Omental fat pad (tissue), 4 donors: Measurements from ENCODE around the gene JOSD1. TPM values are rescaled to one million over a fixed set of nuclear protein-coding genes. Genes with fewer than 3 reads are reported as not detected.

Experiments used
- ATAC-seq: fragments of 150-250 bp; one replicate; pipeline ENCODE4 v1.9.1; 2016; ENCODE audit warnings: mild to moderate bottlenecking, moderate library complexity; ENCODE audit not compliant: low FRiP score
- DNase-seq: peaks from one replicate; pipeline ENCODE4 v3.0.0-alpha.2; 2019; ENCODE audit warnings: low spot score
- total RNA-seq, 4 donors: library from RNA; depleted of rRNA; stranded (reverse); fragments of >200 nt; gene quantifications; one replicate each; pipeline ENCODE4 v1.1.0, GENCODE V29; 2016
- TF ChIP-seq, protein P1 (sequence below), 3 donors: fragments of 450-650 bp; IDR thresholded peaks; one replicate each; pipeline ENCODE4 v1.5.1; 2016 to 2017; ENCODE audit warnings: antibody characterized with exemption in 3 of 3, mild to moderate bottlenecking in 3 of 3, moderate library complexity in 2 of 3

Gene JOSD1
- total RNA-seq, 4 donors from 2014 or later, result 61.9 to 130 (median 66.3) TPM

DNA sequence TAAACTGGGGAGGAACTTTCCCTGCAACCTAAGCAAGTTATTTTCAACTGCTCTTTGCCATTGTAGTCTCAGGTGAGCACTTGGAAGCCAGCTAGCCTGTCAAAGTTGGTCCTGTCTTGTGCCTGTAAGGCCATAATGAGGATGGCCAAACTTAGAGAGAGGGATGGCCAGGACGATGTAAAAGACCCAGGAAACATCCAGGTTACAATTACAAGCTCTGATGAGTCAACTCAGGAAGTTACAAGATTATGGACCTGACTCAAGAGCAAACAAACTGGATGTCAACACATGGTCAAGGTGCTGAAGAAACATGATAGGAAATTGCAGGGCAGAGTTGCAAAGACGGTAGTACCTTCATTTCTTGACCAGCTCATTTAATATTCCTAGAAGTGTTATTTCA, 6.6 kb upstream of the JOSD1 start:
- no peak for ATAC-seq
- TF ChIP-seq, protein P1, sequence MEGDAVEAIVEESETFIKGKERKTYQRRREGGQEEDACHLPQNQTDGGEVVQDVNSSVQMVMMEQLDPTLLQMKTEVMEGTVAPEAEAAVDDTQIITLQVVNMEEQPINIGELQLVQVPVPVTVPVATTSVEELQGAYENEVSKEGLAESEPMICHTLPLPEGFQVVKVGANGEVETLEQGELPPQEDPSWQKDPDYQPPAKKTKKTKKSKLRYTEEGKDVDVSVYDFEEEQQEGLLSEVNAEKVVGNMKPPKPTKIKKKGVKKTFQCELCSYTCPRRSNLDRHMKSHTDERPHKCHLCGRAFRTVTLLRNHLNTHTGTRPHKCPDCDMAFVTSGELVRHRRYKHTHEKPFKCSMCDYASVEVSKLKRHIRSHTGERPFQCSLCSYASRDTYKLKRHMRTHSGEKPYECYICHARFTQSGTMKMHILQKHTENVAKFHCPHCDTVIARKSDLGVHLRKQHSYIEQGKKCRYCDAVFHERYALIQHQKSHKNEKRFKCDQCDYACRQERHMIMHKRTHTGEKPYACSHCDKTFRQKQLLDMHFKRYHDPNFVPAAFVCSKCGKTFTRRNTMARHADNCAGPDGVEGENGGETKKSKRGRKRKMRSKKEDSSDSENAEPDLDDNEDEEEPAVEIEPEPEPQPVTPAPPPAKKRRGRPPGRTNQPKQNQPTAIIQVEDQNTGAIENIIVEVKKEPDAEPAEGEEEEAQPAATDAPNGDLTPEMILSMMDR (IDR thresholded peaks at IDR 0.05), result no peak
- DNase-seq, result no peak

DNA sequence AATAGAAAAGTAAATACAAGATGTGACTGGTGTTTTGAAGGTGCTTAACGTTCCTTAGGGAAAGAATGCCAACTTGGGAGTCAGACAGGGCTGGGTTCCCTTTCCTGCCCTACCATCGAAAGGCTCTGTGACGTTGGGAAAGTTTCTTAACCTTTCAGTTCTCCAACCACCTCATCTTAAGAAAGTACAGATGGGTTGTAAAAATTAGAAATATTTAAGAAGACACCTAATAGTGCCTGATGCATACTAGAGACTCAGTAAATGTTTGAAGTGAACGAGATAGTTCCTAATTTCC, 6.1 kb upstream of the JOSD1 start:
- ATAC-seq, result no peak
- DNase-seq, result no peak
- TF ChIP-seq, protein P1 (IDR thresholded peaks at IDR 0.05), result no peak

DNA sequence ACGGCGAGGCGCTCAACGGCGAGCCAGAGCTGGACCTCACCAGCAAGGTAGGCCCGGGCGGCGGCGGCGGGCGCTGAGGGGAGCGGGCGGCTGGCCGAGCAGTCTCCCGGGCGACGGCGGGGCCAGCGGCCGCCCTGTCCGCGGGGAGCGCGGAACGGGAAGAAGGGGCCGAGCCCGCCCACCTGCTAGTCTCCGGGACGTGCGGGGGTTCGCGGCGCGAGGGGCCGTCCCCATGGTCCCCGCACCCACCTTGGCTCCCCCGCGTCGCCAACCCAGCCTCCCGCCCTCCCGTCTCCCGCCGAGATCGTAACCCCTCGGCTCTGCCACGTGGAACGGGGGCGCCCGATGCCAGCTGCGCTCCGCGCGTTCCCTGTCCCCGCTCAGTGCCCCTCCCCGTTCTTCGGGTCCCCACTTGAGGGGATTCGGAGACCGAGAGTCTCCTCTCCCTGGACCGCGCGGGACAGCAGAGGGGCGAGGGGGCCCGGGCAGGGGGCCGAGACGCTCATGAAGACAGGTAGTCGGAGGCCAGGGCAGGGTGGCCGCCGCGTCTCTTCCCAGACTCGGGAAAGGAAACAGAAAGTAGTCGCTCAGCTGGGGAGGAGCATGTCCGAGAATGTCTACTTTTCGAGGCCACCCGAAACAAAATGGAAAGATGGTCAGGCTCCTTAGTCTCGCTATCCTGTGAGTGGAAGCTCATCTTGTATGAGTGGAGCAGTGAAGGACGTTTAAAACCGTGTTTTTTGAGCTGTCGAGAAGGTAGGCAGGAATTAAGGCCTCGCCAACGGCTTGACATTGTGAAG, 5.6 kb upstream of the JOSD1 start:
- TF ChIP-seq, protein P1 (IDR thresholded peaks at IDR 0.05), result no peak
- ATAC-seq, result peak; percentile 0
- no peak for DNase-seq

DNA sequence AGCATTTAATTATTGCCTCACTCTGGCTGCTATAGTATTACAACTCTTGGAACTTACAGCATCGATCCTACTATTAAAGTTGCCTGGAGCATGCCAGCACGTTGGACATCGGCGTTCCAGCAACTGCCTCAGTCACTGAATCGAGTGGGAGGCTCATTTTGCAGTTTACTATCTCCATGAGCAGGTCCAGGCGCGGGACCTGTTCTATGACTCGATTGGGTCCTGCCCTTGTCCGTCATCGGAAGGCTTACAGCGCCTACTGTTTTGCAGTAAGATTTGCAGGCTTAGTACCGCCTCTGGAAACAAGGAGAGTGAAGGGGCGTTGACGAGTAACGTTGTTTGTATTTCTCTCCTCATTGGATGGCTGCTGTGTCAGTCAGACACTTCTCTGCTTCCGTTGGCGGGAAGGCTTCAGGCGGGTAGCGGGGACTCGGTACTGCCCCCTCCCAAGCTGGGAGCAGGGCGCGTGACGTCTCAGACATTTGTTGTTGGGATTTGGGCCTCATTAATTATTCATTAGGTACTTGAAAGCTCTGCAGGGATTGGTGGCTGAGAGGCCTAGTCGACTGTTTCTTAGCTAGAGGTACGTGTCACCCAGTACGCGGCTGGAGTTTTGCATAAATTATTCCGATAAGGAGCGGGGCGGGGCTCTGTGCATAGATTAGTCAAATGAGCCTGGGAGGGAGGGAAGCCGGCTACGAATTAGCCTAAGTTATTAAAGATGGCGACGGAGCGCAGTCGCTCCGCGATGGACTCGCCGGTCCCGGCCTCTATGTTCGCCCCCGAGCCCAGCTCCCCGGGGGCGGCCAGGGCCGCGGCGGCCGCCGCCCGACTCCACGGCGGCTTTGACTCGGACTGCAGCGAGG, 4.7 kb upstream of the JOSD1 start, which contains the start of gene GTPBP1:
Gene GTPBP1, plus strand, starts transcription at position 710 of the 866 bp plus-strand sequence. Its CDS starts 12 bp downstream, at position 722.
- DNase-seq (peak; percentile 96), ATAC-seq (peak; percentile 90)
- TF ChIP-seq, protein P1 (IDR thresholded peaks at IDR 0.05), result no peak

DNA sequence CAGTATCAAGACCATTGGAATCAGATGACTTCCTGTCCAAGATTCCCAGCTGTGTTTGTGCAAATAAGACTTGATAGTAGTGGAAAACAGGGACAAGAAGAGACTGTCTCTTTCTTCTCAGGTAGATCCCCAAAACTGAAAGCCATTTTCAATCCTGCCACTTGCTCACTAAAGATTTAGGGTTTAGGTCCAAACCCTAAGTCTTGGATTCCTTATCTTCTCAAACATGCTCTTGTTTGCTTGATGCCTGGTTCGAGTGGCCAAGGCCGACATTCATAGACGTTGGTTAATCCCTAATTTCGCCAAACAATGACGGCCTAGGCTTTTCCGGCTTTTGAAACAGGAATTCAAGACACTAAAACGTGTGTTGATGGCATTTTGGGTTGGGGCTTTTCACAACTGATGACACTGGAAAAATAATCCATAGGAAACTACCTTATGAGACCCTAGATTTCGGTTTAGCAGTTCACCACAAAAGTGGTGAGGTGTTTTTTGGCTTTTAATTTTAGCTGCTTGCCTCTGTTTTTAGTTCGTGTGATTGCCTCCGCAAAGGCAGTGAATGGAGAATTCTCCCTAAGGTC, 4.0 kb upstream of the JOSD1 start:
- DNase-seq, result no peak
- ATAC-seq, result no peak
- TF ChIP-seq, protein P1 (IDR thresholded peaks at IDR 0.05), result no peak

GRCh38 chr22:38700270-38700788, 414 bp downstream of the JOSD1 start:
- TF ChIP-seq, protein P1 (IDR thresholded peaks at IDR 0.05), result no peak
- DNase-seq (peak; percentile 32), ATAC-seq (peak; percentile 64)
